DOHH2 (cell line): ENCODE results near the gene IDE.

Source experiments
- H3F3A ChIP-seq: fragments of 200-600 bp; sonication (generic), shearing (Covaris generic); 2 replicates; pipeline ENCODE4 v1.6.0; 2016; ENCODE audit warnings: antibody characterized with exemption, mild to moderate bottlenecking; ENCODE audit not compliant: control insufficient read depth, insufficient read depth
- H3K27ac ChIP-seq: fragments of 200-600 bp; sonication (generic); 2 replicates; pipeline ENCODE4 v1.5.1; 2014; ENCODE audit warnings: low read depth, mild to moderate bottlenecking, low read length, moderate library complexity
- H3K27me3 ChIP-seq: fragments of 200-600 bp; sonication (generic); 2 replicates; pipeline ENCODE4 v1.6.1; 2014; ENCODE audit warnings: mild to moderate bottlenecking, low read length, mixed read lengths; ENCODE audit not compliant: control insufficient read depth
- H3K36me3 ChIP-seq: fragments of 200-600 bp; sonication (generic); 2 replicates; pipeline ENCODE4 v1.6.1; 2014; ENCODE audit warnings: mild to moderate bottlenecking, low read length, moderate library complexity, mixed read lengths; ENCODE audit not compliant: control insufficient read depth
- H3K4me1 ChIP-seq: fragments of 200-600 bp; sonication (generic); 2 replicates; pipeline ENCODE4 v1.6.1; 2014; ENCODE audit warnings: mild to moderate bottlenecking, low read length, mixed read lengths; ENCODE audit not compliant: control insufficient read depth
- H3K4me2 ChIP-seq: fragments of 200-600 bp; sonication (generic); 2 replicates; pipeline ENCODE4 v1.6.0; 2014; ENCODE audit warnings: mild to moderate bottlenecking, low read length, moderate library complexity
- H3K4me3 ChIP-seq: fragments of 200-600 bp; sonication (generic); 2 replicates; pipeline ENCODE4 v1.5.1; 2014; ENCODE audit warnings: mild to moderate bottlenecking, low read length, mixed read lengths
- H3K79me2 ChIP-seq: fragments of 200-600 bp; sonication (generic); 2 replicates; pipeline ENCODE4 v1.6.1; 2014; ENCODE audit warnings: mild to moderate bottlenecking, low read length, mixed read lengths; ENCODE audit not compliant: control insufficient read depth
- H3K9me2 ChIP-seq: fragments of 200-600 bp; sonication (generic); replicated peaks from 2 replicates; pipeline ENCODE4 v1.6.1; 2014; ENCODE audit warnings: mild to moderate bottlenecking, low read length, mixed read lengths; ENCODE audit not compliant: control insufficient read depth
- H3K9me3 ChIP-seq: fragments of 200-600 bp; sonication (generic); 2 replicates; pipeline ENCODE4 v1.6.1; 2014; ENCODE audit warnings: antibody characterized with exemption, low read length, mixed read lengths; ENCODE audit not compliant: control insufficient read depth, insufficient read depth
- H4K20me1 ChIP-seq: fragments of 200-600 bp; sonication (generic); 2 replicates; pipeline ENCODE4 v1.6.0; 2014; ENCODE audit warnings: low read depth, mild to moderate bottlenecking, antibody characterized with exemption, low read length, moderate library complexity; ENCODE audit not compliant: control insufficient read depth, insufficient read depth
- CTCF ChIP-seq: fragments of 200-600 bp; sonication (generic); IDR thresholded peaks from one replicate; pipeline ENCODE4 v1.5.1; 2014; ENCODE audit warnings: antibody characterized with exemption, mild to moderate bottlenecking, low read depth, low read length; ENCODE audit not compliant: poor library complexity, severe bottlenecking
- EZH2phosphoT487 ChIP-seq: fragments of 200-600 bp; sonication (generic); IDR thresholded peaks from 2 replicates; pipeline ENCODE4 v1.6.1; 2017; ENCODE audit warnings: borderline replicate concordance, mild to moderate bottlenecking, antibody characterized with exemption, low read length, moderate library complexity, mixed read lengths

The IDE gene

GRCh38 chr10:92541583-92541982 is 32.3 kb downstream of the IDE start:
- Histone ChIP-seq H3K27me3 (no peaks in the 10 kb centered on the region), H3F3A (peaks cover 3% of the 10 kb centered on the region; the same call in 1 of the 2 replicates), H3K9me2 (no peaks in the 10 kb centered on the region), H3K79me2 (peaks cover 71% of the 10 kb centered on the region), H3K4me2 (no peak overlapping the region), H3K9me3 (no peaks in the 10 kb centered on the region), H3K27ac (no peak overlapping the region), H3K4me3 (no peak overlapping the region), H3K36me3 (peaks cover 13% of the 10 kb centered on the region), H3K4me1 (peaks cover 23% of the 10 kb centered on the region), H4K20me1 (no peaks in the 10 kb centered on the region)
- TF ChIP-seq EZH2phosphoT487, result no peak
- no peak for TF ChIP-seq CTCF

- H3K4me3 ChIP-seq, result no peak overlapping the region
- H3F3A ChIP-seq, result peaks cover 3% of the 10 kb centered on the region; the same call in 1 of the 2 replicates
- H3K4me1 ChIP-seq, result peaks cover 23% of the 10 kb centered on the region
- H3K36me3 ChIP-seq, result peaks cover 24% of the 10 kb centered on the region
- H3K4me2 ChIP-seq, result no peak overlapping the region
- H3K27me3 ChIP-seq, result no peaks in the 10 kb centered on the region
- peaks cover 47% of the 10 kb centered on the region for H3K79me2 ChIP-seq
- no peaks in the 10 kb centered on the region for H3K9me2 ChIP-seq
- H3K27ac ChIP-seq, result no peak overlapping the region
- H4K20me1 ChIP-seq, result no peaks in the 10 kb centered on the region
- TF ChIP-seq EZH2phosphoT487 (no peak), CTCF (no peak)
- no peaks in the 10 kb centered on the region for H3K9me3 ChIP-seq
Observed at GRCh38 chr10:92538231-92538958, 35.5 kb downstream of the IDE start.

GRCh38 chr10:92530891-92531535 is 42.9 kb downstream of the IDE start:
- Histone ChIP-seq H3F3A (no peaks in the 10 kb centered on the region; the same call in 1 of the 2 replicates), H3K27me3 (no peaks in the 10 kb centered on the region)

More at GRCh38 chr10:92530891-92531535, 42.9 kb downstream of the IDE start:
- Histone ChIP-seq H3K9me3 (no peaks in the 10 kb centered on the region), H3K27ac (no peak overlapping the region), H4K20me1 (no peaks in the 10 kb centered on the region), H3K9me2 (no peaks in the 10 kb centered on the region), H3K79me2 (no peaks in the 10 kb centered on the region), H3K36me3 (peaks cover 47% of the 10 kb centered on the region), H3K4me2 (no peak overlapping the region), H3K4me3 (no peak overlapping the region), H3K4me1 (no peaks in the 10 kb centered on the region)
- TF ChIP-seq EZH2phosphoT487 (no peak), CTCF (no peak)
